Keratinocyte (primary cell): ENCODE measurements around the gene PARM1. TPM values are rescaled to one million over a fixed set of nuclear protein-coding genes. Genes with fewer than 3 reads are reported as not detected.

ENCODE experiments used
- DNase-seq: peaks from one replicate; pipeline ENCODE4 v3.0.0-alpha.2; 2011; ENCODE audit warnings: low read depth, missing footprints, low spot score
- FAIRE-seq: peaks from 2 replicates; lab custom pipeline; 2011; peaks lifted over from hg19 to GRCh38; lab: Jason Lieb, UNC
- H2AFZ ChIP-seq: 2 replicates; pipeline ENCODE4 v1.6.0; 2012; ENCODE audit warnings: low read length, control low read depth, inconsistent platforms; ENCODE audit not compliant: control insufficient read depth
- H3K27ac ChIP-seq: 2 replicates; pipeline ENCODE4 v1.5.1; 2011; ENCODE audit warnings: low read length; ENCODE audit not compliant: control insufficient read depth, insufficient read depth
- H3K27me3 ChIP-seq: 3 replicates; pipeline ENCODE4 v1.6.0; 2011; ENCODE audit warnings: low read length; ENCODE audit not compliant: control insufficient read depth, insufficient read depth; ENCODE audit errors: extremely low read depth
- H3K36me3 ChIP-seq, 2 experiments: 2 replicates in 1 of 2; 3 replicates in 1 of 2; pipeline ENCODE4 v1.5.1; 2011; ENCODE audit warnings: low read length in 2 of 2, mild to moderate bottlenecking in 1 of 2; ENCODE audit not compliant: control insufficient read depth in 2 of 2, insufficient read depth in 2 of 2; ENCODE audit errors: extremely low read depth in 1 of 2
- H3K4me1 ChIP-seq: 3 replicates; pipeline ENCODE4 v1.5.1; 2011; ENCODE audit warnings: low read length; ENCODE audit not compliant: control insufficient read depth, insufficient read depth; ENCODE audit errors: extremely low read depth
- H3K4me2 ChIP-seq: 3 replicates; pipeline ENCODE4 v1.6.0; 2011; ENCODE audit warnings: low read depth, low read length; ENCODE audit not compliant: control insufficient read depth, insufficient read depth; ENCODE audit errors: extremely low read depth
- H3K4me3 ChIP-seq, 3 experiments: fragments of 200-600 bp in 1 of 3; sonication (generic) in 1 of 3; 2 replicates in 2 of 3; 3 replicates in 1 of 3; pipeline ENCODE4 v1.5.1; 2011 to 2016; ENCODE audit warnings: low read length in 3 of 3, mild to moderate bottlenecking in 3 of 3, control low read depth in 2 of 3, inconsistent platforms in 1 of 3, low read depth in 1 of 3, mixed read lengths in 1 of 3, mixed run types in 1 of 3, moderate library complexity in 1 of 3; ENCODE audit not compliant: control insufficient read depth in 2 of 3, insufficient read depth in 2 of 3; ENCODE audit errors: extremely low read depth in 1 of 3
- H3K79me2 ChIP-seq: 2 replicates; pipeline ENCODE4 v1.6.0; 2012; ENCODE audit warnings: low read length; ENCODE audit not compliant: control insufficient read depth, insufficient read depth
- H3K9ac ChIP-seq: 3 replicates; pipeline ENCODE4 v1.6.0; 2011; ENCODE audit warnings: low read length; ENCODE audit not compliant: control insufficient read depth, insufficient read depth; ENCODE audit errors: extremely low read depth
- H3K9me1 ChIP-seq: 3 replicates; pipeline ENCODE4 v1.6.0; 2011; ENCODE audit warnings: low read length; ENCODE audit not compliant: control insufficient read depth, insufficient read depth; ENCODE audit errors: extremely low read depth
- H3K9me3 ChIP-seq: 2 replicates; pipeline ENCODE4 v1.5.1; 2012; ENCODE audit warnings: low read depth, low read length; ENCODE audit not compliant: control insufficient read depth
- H4K20me1 ChIP-seq: 3 replicates; pipeline ENCODE4 v1.6.0; 2011; ENCODE audit warnings: low read length; ENCODE audit not compliant: control insufficient read depth, insufficient read depth; ENCODE audit errors: extremely low read depth
- EZH2 ChIP-seq: IDR thresholded peaks from one replicate; pipeline ENCODE4 v1.6.1; 2012; ENCODE audit warnings: inconsistent platforms, mild to moderate bottlenecking, low read length, moderate library complexity
- dilution Hi-C: fragments of 300-500 bp; cut with MboI; formaldehyde crosslinking; loops from one replicate; pipeline ENCODE4 v1.7.0; 2020; ENCODE audit warnings: low sequenced_read_pairs; ENCODE audit not compliant: extremely low pct_ligation_motif_present
- polyA plus RNA-seq, 5 experiments: library from polyadenylated mRNA; depleted of rRNA in 3 of 5; stranded (reverse) in 3 of 5; stranded (forward) in 1 of 5; unstranded in 1 of 5; fragments of >200 nt; gene quantifications; 1 replicate in 1 of 5; 2 replicates in 3 of 5; 3 replicates in 1 of 5; pipeline versions ENCODE4 v1.2.1 to v1.2.3, GENCODE V29; 2011 to 2012; ENCODE audit warnings: missing spikeins in 2 of 5, low read depth in 1 of 5, low replicate concordance in 1 of 5
- TF ChIP-seq, protein P1 (sequence below), 3 experiments: IDR thresholded peaks in 1 of 3; conservative IDR thresholded peaks in 1 of 3; optimal IDR thresholded peaks in 1 of 3; 2 replicates in 2 of 3; 3 replicates in 1 of 3; pipeline versions ENCODE3 to v1.5.1; 2011; ENCODE audit warnings: low read length in 3 of 3, mild to moderate bottlenecking in 3 of 3, moderate library complexity in 2 of 3, control low read depth in 1 of 3, inconsistent platforms in 1 of 3; ENCODE audit not compliant: insufficient read depth in 2 of 3; ENCODE audit errors: extremely low read depth in 1 of 3

Gene PARM1
- polyA plus RNA-seq, 1 donor (not counting 4 experiments of a cell fraction or from before 2014, with no cell fraction given) = 0.05 TPM

- TF ChIP-seq EZH2 = no peak
- TF ChIP-seq, protein P1, sequence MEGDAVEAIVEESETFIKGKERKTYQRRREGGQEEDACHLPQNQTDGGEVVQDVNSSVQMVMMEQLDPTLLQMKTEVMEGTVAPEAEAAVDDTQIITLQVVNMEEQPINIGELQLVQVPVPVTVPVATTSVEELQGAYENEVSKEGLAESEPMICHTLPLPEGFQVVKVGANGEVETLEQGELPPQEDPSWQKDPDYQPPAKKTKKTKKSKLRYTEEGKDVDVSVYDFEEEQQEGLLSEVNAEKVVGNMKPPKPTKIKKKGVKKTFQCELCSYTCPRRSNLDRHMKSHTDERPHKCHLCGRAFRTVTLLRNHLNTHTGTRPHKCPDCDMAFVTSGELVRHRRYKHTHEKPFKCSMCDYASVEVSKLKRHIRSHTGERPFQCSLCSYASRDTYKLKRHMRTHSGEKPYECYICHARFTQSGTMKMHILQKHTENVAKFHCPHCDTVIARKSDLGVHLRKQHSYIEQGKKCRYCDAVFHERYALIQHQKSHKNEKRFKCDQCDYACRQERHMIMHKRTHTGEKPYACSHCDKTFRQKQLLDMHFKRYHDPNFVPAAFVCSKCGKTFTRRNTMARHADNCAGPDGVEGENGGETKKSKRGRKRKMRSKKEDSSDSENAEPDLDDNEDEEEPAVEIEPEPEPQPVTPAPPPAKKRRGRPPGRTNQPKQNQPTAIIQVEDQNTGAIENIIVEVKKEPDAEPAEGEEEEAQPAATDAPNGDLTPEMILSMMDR (optimal IDR thresholded peaks at IDR 0.05 in 1 of 3, IDR thresholded peaks at IDR 0.05 in 1 of 3, conservative IDR thresholded peaks at IDR 0.05 in 1 of 3; ENCODE audit: extremely low read depth in 1 of 3, insufficient read depth in 2 of 3, low read length in 3 of 3) = no peak
- Histone ChIP-seq H3K27ac (no peak overlapping the region), H3K9ac (no peak overlapping the region), H3K79me2 (no peaks in the 10 kb centered on the region), H2AFZ (no peak overlapping the region), H4K20me1 (no peaks in the 10 kb centered on the region), H3K4me1 (no peaks in the 10 kb centered on the region), H3K9me1 (no peaks in the 10 kb centered on the region), H3K4me3 (no peak overlapping the region), H3K9me3 (no peaks in the 10 kb centered on the region), H3K4me2 (no peak overlapping the region), H3K36me3 (no peaks in the 10 kb centered on the region), H3K27me3 (no peaks in the 10 kb centered on the region)
- no peak for FAIRE-seq
- dilution Hi-C loops = no loop called here
- DNase-seq = no peak
Measured at GRCh38 chr4:75051431-75051830, 118.5 kb downstream of the PARM1 start.

- no peak overlapping the region for H3K4me3 ChIP-seq
- no peak overlapping the region for H3K27ac ChIP-seq
- no peak overlapping the region for H2AFZ ChIP-seq
- no peak for FAIRE-seq
- no peaks in the 10 kb centered on the region for H4K20me1 ChIP-seq
- no peaks in the 10 kb centered on the region for H3K27me3 ChIP-seq
- no peaks in the 10 kb centered on the region for H3K36me3 ChIP-seq
- H3K4me1 ChIP-seq = no peaks in the 10 kb centered on the region
- no peak for TF ChIP-seq EZH2
- TF ChIP-seq, protein P1 (optimal IDR thresholded peaks at IDR 0.05 in 1 of 3, IDR thresholded peaks at IDR 0.05 in 1 of 3, conservative IDR thresholded peaks at IDR 0.05 in 1 of 3; ENCODE audit: extremely low read depth in 1 of 3, insufficient read depth in 2 of 3, low read length in 3 of 3) = no peak
- DNase-seq = no peak
- no peaks in the 10 kb centered on the region for H3K79me2 ChIP-seq
- H3K4me2 ChIP-seq = no peak overlapping the region
- H3K9me3 ChIP-seq = no peaks in the 10 kb centered on the region
- H3K9ac ChIP-seq = no peak overlapping the region
- no peaks in the 10 kb centered on the region for H3K9me1 ChIP-seq
- dilution Hi-C loops = no loop called here
Measured at GRCh38 chr4:75053352-75053751, 120.4 kb downstream of the PARM1 start.
